Measurements from ENCODE around the gene GTF2IRD1. TPM values are rescaled to one million over a fixed set of nuclear protein-coding genes. Genes with fewer than 3 reads are reported as not detected.

The GTF2IRD1 gene
- total RNA-seq, 4 donors from 2014 or later: 11.5 to 39.1 (median 22.5) TPM

DNA sequence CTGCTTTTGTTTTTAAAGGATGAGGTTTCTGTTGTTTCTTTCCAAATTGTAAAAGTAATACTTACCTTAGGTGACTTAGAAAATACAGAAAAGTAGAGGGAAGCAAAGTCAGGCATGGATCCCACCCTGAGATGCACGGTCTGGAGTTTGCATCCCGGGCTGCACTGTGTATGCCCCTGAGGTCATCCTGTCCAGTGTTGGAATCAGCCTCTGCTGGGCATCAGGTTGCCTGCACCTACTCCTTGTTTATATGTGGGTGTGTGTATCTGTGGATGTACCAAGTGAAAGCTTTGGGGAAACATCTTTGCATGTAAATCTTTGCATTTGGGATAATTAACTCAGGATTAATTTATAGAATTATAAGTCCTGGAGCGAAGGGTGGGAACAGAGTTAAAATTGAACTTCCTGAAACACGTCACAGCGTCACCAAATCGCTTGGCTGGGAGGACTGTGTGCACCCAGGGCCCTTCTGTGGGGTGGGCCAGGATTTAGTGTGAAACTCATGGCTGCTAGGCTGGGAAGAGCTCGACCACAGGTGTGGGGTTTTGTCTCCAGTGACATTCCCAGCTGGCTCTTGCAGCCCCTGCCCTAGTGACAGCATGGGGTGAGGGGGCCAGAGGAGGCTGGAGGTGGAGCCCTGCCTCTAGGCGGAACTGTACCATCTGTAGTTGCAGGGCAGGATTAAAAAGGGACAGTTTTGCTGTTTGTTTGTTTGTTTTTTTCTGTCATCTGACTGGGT, 27.9 kb downstream of the GTF2IRD1 start:
- Histone ChIP-seq H3K4me3 (no peak overlapping the region), H3K9me3 (no peaks in the 10 kb centered on the region), H3K36me3 (no peaks in the 10 kb centered on the region), H3K4me1 (peaks cover 5 to 26% of the 10 kb centered on the region in 2 donors), H3K27ac (peak overlapping the region; percentile 92 to 97), H3K27me3 (no peaks in the 10 kb centered on the region)
- intact Hi-C loops (cut with DNase I; ENCODE audit: low total_unique reads): no loop called here
- no peak for TF ChIP-seq POLR2A (IDR thresholded peaks at IDR 0.05)
- TF ChIP-seq, protein P1, sequence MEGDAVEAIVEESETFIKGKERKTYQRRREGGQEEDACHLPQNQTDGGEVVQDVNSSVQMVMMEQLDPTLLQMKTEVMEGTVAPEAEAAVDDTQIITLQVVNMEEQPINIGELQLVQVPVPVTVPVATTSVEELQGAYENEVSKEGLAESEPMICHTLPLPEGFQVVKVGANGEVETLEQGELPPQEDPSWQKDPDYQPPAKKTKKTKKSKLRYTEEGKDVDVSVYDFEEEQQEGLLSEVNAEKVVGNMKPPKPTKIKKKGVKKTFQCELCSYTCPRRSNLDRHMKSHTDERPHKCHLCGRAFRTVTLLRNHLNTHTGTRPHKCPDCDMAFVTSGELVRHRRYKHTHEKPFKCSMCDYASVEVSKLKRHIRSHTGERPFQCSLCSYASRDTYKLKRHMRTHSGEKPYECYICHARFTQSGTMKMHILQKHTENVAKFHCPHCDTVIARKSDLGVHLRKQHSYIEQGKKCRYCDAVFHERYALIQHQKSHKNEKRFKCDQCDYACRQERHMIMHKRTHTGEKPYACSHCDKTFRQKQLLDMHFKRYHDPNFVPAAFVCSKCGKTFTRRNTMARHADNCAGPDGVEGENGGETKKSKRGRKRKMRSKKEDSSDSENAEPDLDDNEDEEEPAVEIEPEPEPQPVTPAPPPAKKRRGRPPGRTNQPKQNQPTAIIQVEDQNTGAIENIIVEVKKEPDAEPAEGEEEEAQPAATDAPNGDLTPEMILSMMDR (IDR thresholded peaks at IDR 0.05): no peak
- DNase-seq: no peak

DNA sequence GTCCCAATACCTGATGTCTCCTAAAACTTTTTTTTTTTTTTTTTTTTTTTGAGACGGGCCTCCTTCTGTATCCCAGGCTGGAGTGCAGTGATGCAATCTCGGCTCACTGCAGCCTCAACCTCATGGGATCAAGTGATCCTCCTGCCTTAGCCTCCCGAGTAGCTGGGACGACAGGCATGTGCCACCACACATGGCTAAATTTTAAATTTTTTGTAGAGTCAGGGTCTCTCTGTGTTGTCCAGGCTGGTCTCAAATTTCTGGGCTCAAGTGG, 28.4 kb downstream of the GTF2IRD1 start:
- H3K9me3 ChIP-seq: no peaks in the 10 kb centered on the region
- H3K27ac ChIP-seq: peak overlapping the region; percentile 92 to 97
- no peak for DNase-seq
- H3K4me1 ChIP-seq: peaks cover 5 to 26% of the 10 kb centered on the region in 2 donors
- H3K36me3 ChIP-seq: no peaks in the 10 kb centered on the region
- no peak overlapping the region for H3K4me3 ChIP-seq
- no peak for TF ChIP-seq POLR2A (IDR thresholded peaks at IDR 0.05)
- TF ChIP-seq, protein P1 (IDR thresholded peaks at IDR 0.05): no peak
- H3K27me3 ChIP-seq: no peaks in the 10 kb centered on the region
- intact Hi-C loops (cut with DNase I; ENCODE audit: low total_unique reads): no loop called here

GRCh38 chr7:74482629-74483401, 29.1 kb downstream of the GTF2IRD1 start:
- TF ChIP-seq, protein P1 (IDR thresholded peaks at IDR 0.05): no peak
- no peak for TF ChIP-seq POLR2A (IDR thresholded peaks at IDR 0.05)
- intact Hi-C loops (cut with DNase I; ENCODE audit: low total_unique reads): no loop called here
- no peaks in the 10 kb centered on the region for H3K27me3 ChIP-seq

DNA sequence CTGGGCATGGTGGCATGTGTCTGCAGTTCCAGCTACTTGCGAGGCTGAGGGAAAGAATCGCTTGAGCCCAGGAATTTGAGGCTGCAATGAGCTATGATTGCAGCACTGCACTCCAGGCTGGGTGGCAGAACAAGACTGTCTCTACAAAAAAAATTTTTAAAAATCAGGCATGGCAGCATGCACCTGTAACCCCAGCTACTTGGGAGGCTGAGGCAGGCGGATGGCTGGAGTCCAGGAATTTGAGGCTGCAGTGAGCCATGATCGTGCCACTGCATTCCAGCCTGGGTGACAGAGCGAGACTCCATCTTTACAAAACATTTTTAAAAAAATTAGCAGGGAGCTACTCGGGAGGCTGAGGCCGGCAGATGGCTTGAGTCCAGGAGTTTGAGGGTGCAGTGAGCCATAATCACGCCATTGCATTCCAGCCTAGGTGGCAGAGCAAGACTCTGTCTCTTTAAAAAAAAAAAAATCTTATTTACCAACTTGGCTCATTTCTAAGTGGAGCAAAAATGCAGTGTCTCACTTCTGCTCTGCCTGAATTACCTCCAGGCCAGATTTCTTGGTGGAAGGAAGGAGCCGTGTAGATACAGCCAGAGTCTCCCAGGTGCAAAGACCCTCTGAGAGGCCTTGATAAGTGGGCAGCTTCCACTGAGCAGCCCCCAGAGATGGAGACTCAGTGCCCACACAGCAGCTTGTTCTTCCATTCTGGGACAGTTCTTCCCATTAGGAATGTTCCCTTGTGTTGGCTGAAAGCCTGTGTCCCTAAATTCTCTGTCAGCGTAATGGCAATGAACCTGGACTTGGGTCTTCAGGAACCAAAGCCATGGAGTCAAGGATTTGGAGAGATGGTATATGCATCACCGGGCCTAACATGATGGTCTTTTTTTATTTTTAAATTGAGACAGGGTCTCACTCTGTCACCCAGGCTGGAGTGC, 30.0 kb downstream of the GTF2IRD1 start:
- H3K9me3 ChIP-seq: no peaks in the 10 kb centered on the region
- H3K36me3 ChIP-seq: no peaks in the 10 kb centered on the region
- no peaks in the 10 kb centered on the region for H3K27me3 ChIP-seq
- H3K27ac ChIP-seq: peak overlapping the region; percentile 58 to 92
- intact Hi-C loops (cut with DNase I; ENCODE audit: low total_unique reads): no loop called here
- DNase-seq: no peak
- peaks cover under 1 to 17% of the 10 kb centered on the region in 2 donors for H3K4me1 ChIP-seq
- TF ChIP-seq POLR2A (IDR thresholded peaks at IDR 0.05): no peak
- TF ChIP-seq, protein P1 (IDR thresholded peaks at IDR 0.05): no peak
- no peak overlapping the region for H3K4me3 ChIP-seq

More at GRCh38 chr7:74482629-74483401, 29.1 kb downstream of the GTF2IRD1 start:
- Histone ChIP-seq H3K36me3 (no peaks in the 10 kb centered on the region), H3K4me1 (peaks cover 5 to 20% of the 10 kb centered on the region in 2 donors), H3K27ac (peak overlapping the region; percentile 92 to 97), H3K4me3 (no peak overlapping the region), H3K9me3 (no peaks in the 10 kb centered on the region)
- DNase-seq: peak; percentile 35 to 49
